HG03575 (cell line): ENCODE results near the gene CBX2.

ENCODE experiments used
- ATAC-seq: cut with Tn5 transposase; IDR thresholded peaks from one replicate; pipeline ENCODE4 v1.9.1; 2021; ENCODE audit not compliant: unreplicated experiment, insufficient number of reproducible peaks, low FRiP score; ENCODE audit errors: extremely low read depth

CBX2 gene

DNA sequence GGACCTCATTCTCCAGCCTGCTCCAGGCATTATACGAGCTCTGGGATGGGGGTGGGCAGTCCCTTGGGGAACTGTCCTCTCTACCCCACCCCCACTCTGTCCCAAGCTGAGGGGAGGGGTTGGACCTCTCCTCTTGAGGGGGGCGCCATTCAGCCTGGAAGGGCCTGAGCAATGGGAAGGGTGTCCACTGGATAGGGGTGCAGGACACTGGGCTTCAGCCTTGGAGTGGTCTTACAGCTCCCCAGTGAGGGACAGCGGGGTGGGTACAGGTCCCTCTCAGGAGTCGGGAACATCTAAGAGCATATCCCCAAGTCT, 28.5 kb downstream of the CBX2 start:
- ATAC-seq: no peak

- no peak for ATAC-seq
Observed at GRCh38 chr17:79806863-79807720, 29.1 kb downstream of the CBX2 start.

DNA sequence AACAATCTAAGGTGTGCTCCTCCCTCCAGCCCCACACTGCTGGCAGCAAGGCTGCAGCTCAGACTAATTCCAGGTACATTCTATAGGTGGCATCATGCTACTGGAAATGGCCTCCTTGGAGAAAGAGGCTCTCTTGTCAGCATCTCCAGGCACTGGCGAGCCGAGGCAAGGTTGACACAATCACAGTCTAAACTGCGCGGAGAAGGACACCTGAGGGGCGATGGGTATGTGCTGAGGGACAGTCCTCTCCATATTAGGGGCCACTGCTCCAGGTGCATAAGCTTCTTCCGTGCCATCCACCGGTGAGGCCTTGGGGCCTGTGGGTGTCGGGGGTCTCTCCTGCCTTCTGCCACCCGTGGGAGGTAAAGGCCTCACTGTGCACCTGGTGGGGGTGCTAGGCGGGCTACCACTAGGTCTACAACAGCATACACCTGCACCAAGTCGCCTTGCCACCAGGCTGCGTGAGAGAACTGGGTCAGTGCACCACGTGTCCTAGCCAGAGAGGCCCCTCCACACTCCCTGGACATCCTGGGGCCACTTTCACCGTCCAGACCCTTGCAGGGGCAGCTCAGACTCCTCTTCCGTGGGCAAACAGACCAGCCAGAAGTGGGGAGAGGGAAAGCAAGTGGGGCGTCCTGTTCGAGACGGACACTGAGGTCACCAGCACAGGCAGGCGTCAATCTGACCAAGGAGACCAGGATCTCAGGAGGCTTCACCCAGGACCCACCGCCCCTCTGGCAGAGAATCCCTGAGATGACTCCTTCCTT, 31.0 kb downstream of the CBX2 start:
- ATAC-seq: no peak

DNA sequence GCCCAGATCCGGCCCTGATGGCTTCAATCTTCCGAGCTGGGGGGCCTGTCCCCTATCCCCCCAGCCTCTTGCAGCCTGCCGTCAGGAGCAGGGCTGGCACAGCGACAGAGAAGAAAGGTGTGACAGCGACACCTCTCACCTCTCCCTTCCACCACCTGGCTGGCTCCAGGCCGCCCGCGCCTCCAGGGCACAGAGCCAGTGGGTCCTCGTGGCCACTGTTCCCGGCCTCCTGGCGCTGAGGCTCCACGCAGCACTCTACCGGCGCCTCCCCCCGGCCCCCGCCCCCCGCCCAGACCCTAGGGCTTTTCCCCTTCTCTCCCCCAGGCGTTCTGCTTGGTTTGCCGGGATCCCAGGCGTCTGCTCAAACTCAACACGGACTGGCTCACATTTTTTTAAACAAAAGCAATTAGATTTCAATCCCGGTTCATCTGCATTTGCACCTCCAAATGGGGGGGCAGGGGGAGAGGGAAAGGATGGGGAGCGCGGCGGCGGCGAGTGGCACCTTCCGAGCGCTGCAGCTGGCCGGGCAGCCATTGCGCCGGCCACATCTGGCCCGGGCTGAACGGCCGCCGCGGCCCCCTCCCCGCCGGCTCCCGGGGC, 31.7 kb downstream of the CBX2 start:
- no peak for ATAC-seq

- no peak for ATAC-seq
Observed at GRCh38 chr17:79810130-79811010, 32.4 kb downstream of the CBX2 start.

DNA sequence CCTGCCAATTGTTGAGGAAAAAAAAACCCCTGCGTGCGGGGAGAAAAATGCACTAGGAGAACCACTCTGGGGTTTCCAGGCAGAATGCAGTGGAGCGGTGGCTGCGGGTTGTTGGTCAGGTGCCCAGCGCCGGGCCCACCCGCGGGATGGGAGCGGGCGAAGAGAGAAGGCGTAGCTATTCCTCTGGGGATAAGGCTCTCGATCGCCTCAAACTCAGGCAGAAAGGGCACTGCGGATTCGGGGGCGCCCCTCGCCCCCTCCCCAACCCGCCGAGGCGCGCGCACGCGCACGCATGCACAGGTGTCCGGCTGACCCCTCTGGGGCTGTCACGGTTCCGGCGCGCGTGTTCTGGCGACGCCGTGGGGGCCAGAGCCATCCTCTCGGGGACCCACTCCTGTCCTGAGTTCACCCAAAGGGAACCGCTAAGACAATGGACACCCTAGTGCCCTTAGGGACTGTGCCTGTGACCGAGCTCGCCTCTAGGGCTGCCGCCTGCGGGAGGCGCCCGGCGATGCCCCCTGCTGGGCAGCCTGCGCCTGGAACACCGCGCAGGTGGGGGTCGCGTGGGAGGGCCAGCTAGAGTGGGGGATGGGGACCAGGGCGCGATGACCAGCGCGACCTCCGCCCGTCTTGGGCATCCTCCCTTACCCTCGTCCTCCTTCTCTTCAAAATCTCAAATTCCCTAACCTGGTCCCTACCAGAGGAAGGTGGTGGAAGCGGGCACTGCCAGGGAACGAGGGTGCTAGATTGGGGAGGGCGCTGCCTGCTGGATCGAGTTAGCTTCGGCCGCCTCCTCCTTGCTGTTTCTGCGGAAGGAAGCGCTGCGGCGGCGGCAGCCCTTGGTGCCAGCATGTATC, 33.3 kb downstream of the CBX2 start:
- ATAC-seq: no peak

GRCh38 chr17:79811868-79812352, 34.0 kb downstream of the CBX2 start:
- no peak for ATAC-seq

DNA sequence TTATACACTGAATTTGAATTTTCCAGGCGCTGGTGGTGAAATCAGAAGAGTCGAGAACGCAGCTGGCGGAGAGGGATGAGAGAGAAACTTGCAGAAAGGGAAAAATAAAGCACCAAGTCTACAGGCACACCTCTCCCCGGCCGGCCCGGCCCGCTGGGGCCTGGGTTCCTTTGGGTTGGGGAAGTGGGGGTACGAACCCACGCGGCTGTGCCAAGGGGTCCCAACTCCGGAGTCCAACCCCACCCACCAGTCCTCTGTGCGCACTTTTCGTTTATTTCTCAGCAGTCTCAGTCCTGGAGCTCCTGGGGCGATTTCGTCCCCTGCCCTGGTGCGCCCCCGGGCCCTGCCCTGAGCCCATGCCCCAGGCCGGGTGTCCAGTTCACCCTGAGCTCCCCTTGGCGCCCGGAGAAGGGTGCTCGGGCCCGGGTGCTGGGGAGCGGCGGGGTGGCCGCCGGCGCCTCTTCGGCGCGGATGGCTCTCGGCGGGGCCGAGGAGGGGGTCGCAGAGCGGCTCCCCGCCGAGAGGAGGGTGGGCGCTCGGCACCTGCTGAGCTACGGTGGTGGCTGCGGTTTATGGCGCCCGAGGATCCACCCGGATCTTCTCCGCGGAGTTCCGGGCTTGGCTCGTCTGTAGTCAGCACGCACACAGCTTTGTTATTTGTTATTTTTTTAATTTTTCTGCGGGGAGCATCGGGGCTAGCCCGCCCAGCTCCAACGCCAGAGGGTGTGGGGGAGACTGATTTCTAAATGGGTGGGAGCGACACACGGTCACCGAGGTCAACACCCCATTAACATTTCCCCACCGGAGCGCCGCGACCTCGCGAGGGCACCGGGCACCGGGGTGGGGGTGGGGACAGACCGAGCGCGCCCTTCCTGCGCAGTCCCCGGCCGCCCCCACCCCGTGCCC, 34.7 kb downstream of the CBX2 start:
- ATAC-seq: no peak

- ATAC-seq: no peak
Observed at GRCh38 chr17:79813297-79814126, 35.6 kb downstream of the CBX2 start.

- no peak for ATAC-seq
Observed at GRCh38 chr17:79814127-79814973, 36.4 kb downstream of the CBX2 start.

GRCh38 chr17:79814974-79815835, 37.3 kb downstream of the CBX2 start:
- ATAC-seq: no peak

GRCh38 chr17:79815836-79816461, 38.0 kb downstream of the CBX2 start:
- ATAC-seq: no peak

DNA sequence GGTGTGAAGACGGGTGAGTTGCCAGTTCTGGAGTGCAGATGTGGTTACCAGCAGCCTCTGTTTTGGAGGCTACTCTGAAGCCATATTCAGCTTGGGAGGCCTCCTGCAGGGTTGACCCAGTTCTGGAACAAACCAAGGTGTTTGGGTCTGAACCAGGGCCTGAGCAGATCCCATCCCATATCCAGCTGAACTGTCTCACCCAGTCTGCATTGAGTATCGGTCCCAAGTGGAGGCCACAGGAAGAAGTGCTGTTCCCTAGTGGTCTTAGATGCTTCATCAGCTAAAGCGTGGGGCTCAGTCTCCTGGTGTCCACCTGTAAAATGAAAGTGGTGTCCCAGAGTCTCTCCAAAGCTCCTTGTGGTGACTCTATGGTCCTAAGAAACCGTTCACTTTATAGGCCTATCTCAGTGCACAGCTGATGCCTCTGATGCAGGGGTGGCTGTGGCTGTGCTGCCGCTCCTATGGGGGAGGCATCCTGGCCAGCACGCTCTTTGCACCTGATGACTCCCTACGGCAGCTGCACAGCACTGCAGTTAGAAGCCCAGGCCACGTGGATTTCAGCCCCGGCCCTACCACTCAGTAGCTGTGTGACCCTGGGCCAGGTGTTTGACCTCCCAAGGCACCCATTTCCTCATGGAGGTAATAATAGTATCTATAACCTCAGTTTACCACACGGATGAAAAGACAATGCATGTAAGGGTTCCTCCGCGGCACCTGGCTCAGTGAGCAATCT, 40.2 kb downstream of the CBX2 start:
- no peak for ATAC-seq

GRCh38 chr17:79819085-79819484, 41.1 kb downstream of the CBX2 start:
- no peak for ATAC-seq
